GM18870 (cell line): ENCODE measurements around the gene NUP88.

ENCODE experiments used
- ATAC-seq: cut with Tn5 transposase; IDR thresholded peaks from one replicate; pipeline ENCODE4 v1.9.1; 2021; ENCODE audit warnings: moderate library complexity; ENCODE audit not compliant: unreplicated experiment

NUP88 gene

DNA sequence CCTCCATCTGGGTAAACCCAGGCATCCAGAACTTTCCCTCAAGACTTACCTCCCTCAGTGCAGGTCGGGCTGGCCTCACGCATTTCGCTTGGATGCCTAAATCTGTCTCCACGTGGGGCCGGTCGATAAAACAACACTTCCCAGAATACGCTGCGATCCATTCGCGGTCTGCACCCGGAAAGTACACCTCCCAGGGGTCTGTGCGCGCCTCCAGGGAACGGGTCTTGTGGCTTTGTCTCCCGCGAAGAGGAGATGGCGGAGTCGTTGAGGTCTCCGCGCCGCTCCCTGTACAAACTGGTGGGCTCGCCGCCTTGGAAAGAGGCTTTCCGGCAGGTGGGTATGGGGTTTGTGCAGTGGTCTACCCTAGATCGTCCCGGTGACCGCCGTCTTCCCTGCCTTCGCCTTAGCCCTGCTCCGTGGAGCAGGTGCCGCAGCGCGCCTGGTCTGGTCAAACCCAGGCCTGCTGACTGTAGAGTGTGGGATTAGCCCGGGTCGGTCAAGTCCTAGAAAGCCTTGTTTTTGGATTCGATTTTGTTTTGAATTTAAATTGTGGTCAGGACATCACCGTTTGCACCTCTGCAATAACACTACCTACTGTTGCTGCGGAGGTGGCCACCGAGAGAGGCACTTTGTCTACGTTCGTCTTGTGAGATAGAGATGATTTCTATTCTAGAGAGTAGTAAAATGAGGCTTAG lies 644 bp upstream of the NUP88 start, which contains the start of gene RPAIN:
RPAIN (plus strand) TSS at position 224 of the 695 bp plus-strand sequence; CDS start at position 253, 29 bp downstream.
- peak; percentile 49 for ATAC-seq

- peak; percentile 28 for ATAC-seq
These were observed 555 bp downstream of the NUP88 start for GRCh38 chr17:5418858-5419355.

- no peak for ATAC-seq
These were observed 2.6 kb downstream of the NUP88 start for GRCh38 chr17:5416901-5417300.

GRCh38 chr17:5413682-5414081 lies 5.8 kb downstream of the NUP88 start:
- ATAC-seq, result no peak

DNA sequence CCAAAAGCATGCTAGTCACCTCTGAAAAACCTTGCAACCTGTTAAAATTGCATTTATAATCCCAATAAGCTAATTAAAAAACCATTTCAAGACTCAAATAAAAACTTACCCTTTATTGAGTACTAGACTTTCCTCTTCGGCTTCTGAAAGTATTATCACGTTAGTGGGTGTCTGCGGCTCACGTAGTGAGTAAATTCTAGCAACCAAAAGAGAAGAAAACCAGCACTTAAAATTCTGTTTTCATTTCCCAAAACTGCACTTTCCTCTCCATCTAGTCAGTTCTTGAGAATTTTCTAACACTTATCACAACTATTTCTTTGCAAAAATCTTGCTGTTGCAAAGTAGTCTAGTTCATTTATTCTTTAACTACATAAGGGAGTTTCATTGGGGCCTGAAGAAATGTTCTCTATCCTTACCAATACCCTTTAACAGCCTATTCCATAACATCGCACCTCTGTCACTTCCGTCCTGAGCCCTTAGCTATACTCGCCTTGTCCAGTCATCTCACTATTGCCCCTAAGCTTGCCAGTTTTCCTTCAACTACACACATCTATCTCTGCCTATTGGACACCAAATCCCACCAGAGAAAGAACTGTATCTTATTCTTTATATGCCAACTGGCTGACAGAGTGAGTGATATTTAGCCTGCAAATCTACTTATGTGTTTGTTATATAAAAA lies 8.7 kb downstream of the NUP88 start:
- ATAC-seq, result no peak

GRCh38 chr17:5408186-5408585 lies 11.3 kb downstream of the NUP88 start:
- no peak for ATAC-seq

GRCh38 chr17:5405400-5405799 lies 14.1 kb downstream of the NUP88 start:
- ATAC-seq, result no peak

DNA sequence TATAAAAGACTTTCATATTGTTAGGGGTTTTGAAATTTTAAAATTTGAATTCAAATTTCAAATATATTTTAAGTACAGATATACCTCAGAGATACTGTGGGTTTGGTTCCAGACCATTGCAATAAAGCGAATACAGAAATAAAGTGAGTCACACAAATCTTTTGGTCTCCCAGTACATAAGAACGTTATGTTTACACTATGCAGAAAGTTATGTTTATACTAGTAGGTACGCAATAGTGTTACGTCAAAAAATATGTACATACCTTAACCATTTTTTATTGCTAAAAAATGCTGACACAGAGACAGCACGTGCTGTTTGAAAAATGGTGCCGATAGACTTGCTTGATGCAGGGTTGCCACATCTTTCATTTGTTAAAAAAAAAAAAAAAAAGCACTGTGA lies 19.7 kb downstream of the NUP88 start:
- no peak for ATAC-seq

GRCh38 chr17:5396612-5397011 lies 22.9 kb downstream of the NUP88 start:
- no peak for ATAC-seq

DNA sequence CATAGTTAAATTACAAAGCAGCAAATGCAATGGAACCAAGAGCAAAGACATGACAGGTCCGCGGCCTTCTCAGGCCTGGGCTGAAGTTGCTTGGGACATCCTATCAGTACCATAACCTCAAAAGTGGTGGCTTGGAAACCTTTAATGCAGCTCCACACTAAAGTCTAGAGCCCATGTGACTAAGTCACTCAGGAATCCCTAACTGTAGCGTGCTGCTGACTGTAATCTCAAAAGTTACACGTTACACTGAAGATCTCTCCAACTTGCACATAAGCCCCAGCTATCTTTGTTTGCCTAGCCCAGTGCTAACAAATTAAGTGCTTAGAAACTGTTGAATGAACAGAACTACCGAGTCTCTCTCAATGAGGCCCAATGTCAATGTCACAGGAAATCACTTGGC lies 27.8 kb downstream of the NUP88 start:
- ATAC-seq, result no peak

DNA sequence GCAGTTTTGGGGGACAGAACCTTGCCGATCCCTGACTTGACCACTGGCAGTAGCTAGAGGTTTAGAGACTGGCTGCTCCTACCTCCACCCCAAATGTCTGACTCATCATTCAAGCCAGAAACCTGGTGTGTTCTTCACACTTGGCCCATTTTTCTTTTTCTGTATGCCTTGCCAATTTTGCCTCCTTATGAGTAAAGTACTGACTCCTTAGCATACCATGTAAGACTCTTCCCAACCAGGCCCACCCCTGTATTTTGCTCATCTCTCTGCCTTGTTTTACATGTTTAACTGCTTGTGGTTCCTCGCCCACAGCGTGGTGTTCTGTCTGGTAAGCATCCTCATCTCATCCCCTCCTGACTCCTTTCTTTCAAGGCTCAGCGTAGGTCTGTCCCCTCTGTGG lies 37.9 kb downstream of the NUP88 start:
- ATAC-seq, result no peak

DNA sequence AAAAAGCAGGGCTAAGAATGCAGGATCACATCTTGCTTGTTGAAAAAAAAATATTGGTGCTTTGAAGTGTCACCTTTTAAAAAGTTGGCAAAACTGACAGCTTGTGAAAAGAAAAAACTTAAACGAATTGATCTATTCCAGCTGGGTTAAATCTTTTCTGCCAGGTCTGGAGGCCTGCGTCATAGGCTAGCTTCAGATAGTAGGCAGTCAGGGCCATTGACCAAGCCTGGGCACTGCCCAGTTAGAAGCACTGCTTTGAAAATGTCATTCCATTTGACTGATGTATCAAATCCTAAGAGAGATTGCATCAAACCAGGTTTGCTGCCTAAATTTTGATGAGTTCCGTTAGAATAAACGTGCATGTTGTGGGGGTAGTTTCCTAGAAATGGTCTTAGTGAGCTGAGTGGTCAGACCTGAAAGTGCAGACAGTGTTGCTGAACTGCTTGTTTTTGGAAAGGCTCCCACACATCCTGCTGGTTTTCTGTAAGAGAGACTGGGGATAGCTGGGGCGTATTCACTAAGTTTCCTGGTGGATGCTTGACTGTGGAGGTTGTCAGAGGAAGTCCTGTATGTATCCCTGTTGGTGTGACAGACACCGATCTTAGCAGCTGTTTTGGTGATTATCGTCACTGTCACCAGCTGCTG lies 38.8 kb downstream of the NUP88 start:
- no peak for ATAC-seq

- no peak for ATAC-seq
These were observed 39.9 kb downstream of the NUP88 start for GRCh38 chr17:5379351-5380107.

GRCh38 chr17:5378566-5379207 lies 40.8 kb downstream of the NUP88 start:
- ATAC-seq, result no peak

GRCh38 chr17:5373112-5373511 lies 46.4 kb downstream of the NUP88 start:
- ATAC-seq, result no peak

DNA sequence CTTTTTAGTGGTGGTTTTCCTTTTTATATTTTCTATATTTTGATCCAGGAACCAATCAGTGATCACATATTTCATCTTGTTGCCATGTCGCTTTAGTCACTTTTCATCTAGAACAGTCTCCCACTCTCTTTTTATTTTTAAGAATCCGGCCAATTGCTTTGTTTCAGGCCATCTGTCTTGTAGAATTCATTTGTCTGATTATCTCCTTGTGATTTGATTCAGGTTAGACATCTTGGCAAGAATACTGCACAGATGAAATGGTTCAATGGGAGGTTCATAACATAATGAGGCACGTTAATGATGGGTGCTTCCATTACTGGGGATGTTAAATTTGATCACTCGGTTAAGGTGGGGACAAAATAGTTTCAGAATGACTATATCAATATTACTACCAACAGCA lies 49.1 kb downstream of the NUP88 start:
- no peak for ATAC-seq

DNA sequence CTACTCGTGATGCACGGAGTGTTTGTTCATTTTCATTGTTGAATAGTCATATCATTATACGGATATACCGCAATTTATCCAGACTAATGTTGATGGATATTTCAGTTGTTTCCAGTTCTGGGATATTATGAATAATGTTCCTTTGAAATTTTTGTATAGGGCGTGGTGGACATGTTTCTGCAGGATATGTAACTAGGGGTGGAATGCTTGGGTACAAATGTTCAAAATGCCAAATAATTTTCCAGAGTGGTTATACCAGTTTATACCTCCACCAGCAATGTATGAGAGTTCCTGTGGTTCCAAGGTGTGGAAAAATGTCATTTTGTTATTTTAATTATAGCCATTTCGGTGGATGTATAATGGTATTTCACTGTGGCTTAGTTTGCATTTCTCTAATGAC lies 53.6 kb downstream of the NUP88 start:
- no peak for ATAC-seq

GRCh38 chr17:5364696-5365095 lies 54.8 kb downstream of the NUP88 start:
- ATAC-seq, result no peak

- no peak for ATAC-seq
These were observed 55.3 kb downstream of the NUP88 start for GRCh38 chr17:5364156-5364555.

DNA sequence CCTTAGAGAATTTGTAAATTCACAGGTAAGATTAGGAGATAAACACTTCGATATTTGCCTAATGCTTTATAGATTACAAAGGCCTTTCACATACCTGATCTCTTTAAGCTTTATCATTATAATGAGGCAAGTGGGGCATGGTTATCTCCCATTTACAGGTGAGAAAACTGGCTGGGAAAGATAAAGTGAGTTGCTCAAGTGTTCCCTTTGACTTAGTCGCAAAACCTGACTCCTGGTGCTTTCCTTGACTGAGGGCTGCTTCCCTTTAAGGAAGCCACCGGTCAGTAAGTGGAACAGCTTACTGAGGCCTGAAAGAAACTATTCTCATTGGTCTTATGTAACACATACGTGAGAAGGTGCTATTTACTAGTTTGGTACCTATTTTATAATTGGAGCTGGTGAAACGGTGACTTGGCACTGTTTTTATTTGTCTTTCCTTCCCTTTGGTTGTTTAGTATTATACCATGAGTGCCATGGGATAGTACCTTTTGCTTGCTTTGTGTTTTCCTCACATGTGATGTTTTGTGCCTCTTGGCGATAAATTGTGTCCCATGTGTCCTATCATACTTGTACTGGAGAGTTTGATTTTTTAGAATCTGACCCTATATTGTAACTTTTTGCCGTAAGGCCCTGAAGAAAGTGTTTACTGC lies 57.2 kb downstream of the NUP88 start:
- no peak for ATAC-seq
